A204.1 (cell line): ENCODE results near the gene INPP5E.

Experiments
- FAIRE-seq: peaks from 2 replicates; lab custom pipeline; 2012; peaks lifted over from hg19 to GRCh38; lab: Jason Lieb, UNC

INPP5E gene, protein sequence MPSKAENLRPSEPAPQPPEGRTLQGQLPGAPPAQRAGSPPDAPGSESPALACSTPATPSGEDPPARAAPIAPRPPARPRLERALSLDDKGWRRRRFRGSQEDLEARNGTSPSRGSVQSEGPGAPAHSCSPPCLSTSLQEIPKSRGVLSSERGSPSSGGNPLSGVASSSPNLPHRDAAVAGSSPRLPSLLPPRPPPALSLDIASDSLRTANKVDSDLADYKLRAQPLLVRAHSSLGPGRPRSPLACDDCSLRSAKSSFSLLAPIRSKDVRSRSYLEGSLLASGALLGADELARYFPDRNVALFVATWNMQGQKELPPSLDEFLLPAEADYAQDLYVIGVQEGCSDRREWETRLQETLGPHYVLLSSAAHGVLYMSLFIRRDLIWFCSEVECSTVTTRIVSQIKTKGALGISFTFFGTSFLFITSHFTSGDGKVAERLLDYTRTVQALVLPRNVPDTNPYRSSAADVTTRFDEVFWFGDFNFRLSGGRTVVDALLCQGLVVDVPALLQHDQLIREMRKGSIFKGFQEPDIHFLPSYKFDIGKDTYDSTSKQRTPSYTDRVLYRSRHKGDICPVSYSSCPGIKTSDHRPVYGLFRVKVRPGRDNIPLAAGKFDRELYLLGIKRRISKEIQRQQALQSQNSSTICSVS

DNA sequence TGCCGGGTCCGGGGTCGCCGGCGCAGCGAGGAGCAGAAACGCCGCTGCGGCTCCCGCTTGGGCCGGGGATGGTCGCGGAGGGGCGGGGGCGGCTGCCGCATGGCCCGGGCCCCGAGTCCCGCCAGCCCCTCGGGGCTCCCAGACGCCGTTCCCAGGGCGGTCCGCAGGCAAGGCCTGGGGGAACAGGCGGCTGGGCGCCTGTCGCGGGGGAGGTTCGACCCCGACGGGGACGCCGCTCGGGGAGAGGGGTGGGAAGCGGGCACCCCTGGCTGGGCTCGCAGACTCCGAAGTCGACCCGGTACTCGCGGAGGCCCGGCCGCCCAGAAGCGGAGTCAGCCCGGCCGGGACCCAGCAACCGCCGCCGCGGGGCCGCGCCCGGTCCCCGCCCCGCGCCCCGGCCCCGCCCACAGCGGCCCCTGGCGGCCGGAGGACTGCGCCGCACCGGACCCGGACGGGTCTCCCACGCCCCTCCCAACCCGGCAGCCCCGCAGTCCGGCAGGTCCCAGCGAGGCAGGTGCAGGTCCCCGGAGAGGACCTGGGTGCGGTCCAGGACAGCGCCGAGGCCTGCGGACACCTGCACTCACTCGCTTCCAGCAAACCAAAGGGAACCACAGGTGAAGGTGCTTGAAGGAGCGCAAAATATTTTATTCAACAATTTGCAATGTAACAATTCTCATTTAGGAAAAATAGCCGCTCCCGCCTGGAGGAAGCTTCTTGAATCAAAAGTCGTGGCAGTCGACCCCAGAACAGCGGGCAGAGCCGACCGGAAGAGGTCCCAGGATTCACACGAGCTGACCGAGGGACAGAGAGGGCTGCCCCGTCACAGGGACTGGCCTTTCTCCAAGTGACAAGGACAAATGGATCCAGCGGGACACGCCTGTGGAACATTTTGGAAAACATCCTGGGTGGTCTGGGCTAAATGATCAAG is at the start of gene INPP5E:
TSS of gene INPP5E (minus strand) at position 365 of the 928 bp plus-strand sequence. CDS start 426 bp downstream, outside the sequence.
- no peak for FAIRE-seq

DNA sequence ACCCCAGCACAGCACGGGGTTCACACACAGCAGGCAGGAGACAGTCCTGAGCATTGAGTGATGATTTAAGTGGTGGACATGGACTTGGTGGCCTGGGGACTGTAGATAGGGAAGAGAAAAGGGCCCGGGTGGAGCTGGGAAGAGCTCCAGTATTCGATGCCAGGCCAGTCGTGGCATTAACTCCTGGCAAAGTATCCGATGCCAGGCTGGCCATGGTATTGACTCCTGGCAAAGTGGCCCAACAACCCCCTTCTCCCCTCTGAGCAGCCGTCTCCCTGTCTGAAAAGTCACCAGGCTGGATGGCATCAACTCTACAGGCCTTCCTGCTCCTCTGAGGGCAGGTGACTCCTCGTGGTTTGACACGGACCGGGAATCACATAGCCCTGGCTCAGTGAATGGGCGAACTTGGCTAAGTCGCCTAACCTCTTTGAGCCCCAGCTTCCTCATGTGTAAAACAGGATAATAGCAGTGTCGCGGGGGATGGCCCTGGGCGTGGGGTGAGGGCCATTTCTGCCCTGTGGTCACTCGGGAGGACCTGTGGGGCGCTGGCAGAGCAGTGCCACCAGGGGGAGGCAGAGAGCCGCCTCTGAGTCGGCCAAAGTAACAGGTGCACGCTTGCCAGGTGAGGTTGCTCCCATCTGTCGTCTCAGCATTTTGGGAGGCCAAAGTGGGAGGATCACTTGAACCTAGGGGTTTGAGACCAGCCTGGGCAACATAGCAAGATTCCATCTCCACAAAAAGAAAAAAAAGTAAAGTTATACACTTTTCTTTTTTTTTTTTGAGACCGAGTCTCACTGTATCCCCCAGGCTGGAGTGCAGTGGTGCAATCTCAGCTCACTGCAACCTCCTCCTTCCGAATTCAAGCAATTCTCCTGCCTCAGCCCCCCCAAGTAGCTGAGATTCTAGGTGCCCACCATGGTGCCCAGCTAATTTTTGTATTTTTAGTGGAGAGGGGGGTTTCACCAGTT is 48.9 kb upstream of the INPP5E start:
- no peak for FAIRE-seq

DNA sequence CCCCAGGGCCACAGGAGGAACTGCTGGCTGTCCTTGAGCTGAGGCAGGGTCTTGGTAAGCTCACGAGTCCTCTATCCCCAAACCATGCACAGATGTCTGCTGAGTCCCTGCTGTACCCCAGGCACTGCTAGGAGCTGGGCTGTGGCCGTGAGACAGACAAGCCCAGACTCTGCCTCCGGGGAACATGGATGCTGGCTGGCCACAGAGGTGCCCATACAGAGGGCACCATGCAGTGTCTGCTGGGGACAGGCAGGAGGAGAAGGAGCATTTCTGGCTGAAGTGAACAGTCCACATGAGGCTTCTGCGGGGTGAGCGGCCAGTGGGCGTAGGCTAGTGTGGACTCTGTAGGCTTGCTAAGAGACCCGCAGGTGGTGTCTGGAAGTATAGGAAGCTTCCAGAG is 48.0 kb upstream of the INPP5E start:
- FAIRE-seq: no peak

DNA sequence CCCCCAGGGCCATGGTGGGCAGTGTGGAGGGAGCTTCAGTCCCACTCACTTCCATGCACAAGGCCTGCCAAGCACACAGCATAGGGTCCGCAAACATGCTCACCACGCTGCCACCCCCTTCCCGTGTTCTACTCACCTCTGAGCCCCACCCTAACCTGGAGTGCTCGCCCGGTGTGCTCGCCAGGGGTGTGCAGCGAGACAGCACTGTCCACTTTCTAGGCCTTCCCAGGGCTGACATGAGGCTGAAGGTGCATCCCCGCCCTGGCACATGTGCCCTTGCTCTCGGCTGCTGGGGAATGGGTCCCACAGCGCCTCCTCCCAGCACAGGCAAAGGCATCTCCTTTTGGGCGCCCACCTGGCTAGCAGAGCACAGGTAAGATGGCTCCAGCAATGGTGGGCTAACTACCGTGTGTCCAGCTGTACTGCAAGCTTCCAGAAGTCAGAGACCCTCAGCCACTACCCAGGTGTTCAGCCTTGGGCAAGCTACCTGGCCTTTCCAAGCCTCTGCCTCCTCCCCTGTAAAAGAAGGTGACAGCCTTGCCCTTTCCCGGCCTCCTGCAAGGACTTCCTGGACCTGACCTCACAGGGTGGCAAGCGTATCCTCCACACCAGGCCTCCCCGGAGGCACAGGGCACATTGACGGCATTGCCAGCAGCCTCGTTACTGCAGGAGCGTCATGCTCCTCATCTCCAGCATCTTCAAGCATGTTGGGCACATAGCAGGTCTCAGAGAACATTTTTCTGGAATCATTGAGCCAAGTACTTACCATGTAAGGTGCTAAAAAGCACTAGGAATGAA is 47.4 kb upstream of the INPP5E start:
- no peak for FAIRE-seq

DNA sequence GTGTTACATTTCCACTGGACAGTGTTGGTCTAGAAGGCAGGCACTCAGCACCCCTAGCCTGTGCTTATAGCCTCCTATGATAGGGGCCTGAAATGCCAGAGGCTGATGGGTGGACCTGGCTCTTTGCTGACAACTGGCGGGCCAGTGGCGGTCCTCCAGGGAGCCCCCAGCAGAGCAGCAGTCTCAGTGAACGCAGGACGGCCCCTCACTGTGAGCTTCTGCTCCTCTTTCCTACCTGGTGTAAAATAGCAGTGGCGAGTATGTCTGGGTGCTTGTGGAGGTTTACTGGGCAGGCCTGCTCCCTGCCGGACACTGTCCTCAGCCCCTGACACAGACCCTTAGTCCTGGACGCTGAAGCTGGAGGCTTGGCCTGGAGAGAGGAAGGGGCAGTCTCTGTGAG is 46.5 kb upstream of the INPP5E start:
- FAIRE-seq: no peak

DNA sequence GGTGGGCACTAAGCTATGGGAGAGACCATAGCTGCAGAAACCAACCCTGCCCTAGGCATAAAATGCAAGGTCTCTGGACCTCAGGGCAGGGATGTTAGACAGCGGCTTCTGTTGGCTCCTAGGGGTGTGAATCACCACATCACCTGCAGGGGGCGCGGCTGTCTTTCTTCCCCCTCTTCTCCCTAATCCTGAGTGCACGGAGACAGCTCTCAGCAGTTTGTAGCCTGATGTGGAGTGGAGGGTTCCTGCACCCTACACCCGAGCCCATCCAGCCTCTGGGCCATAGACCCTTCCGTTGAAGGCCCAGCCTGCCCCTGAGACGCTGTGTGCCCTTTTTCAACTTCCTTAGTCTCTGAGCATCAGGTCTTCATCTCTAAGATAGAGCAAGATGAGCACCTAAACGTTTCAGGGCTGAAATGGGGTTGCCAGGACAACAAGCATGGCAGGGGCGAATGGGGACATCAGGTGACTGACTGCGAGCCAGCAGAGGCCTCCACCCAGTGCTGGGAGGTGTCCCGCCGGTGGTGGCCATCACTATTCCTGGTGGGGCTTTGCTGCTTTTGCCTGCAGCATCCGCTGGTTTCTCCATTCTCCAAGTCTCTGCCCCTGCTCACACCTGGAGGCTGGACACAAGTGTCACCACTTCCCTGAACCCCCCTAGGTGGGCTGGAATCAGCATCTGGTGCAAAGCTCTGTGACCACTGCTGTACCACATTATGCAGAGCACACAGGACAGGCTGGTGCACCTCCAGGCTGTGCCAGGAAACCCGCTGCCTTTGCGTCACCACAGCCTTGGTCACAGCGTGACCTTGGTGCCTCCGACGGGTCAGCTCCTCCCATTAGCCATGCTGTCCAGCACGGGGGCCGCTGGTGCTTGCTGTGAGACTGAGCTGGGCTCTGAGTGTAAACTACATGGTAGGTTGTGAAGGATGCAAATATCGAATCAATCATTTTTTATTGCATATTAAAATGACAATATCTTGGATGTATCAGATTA is 45.7 kb upstream of the INPP5E start:
- FAIRE-seq: no peak

DNA sequence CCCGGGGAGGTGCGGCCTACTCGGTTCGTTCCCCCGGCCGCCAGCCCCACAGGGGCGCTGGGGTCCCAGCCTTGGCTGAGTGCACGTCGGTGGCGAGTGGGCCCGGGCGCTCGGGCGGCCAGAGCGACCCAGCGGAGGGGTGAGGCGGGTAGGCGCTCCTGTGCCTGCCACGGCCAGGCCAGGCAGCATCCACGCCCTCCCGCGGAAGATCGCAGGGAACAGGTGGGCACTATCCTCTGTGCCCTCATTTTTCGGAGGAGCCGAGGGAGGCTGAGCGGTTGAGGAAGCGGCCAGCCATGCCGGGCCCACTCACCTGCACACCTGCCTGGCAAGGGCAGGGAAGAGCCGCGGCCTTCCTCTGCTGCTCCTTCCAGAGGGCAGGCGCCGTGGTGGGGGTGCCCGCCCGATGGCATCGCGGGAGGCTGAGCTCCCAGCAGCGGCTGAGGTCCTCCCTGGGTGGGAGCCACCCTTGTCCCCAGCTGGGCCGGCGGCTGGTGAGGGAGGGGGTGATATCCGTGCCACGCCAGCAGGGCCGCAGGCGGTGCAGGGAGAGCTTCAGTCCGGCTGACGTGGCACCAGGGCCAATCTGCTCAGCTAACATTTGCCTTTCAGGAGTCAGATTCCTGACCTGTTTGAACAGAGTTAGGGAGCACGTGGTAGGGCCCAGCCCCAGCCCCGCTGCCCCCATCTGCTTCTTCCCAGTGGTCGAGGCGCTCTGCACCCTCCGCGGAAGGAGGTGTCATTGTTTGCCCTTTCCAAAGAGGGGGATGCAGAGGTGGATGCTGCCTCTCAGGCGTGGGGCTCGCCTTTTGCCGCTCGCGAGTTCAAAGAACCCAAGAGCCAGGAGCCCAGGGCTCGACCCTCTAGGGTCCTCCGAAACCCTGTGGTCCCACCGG is 44.8 kb upstream of the INPP5E start:
- FAIRE-seq: no peak

DNA sequence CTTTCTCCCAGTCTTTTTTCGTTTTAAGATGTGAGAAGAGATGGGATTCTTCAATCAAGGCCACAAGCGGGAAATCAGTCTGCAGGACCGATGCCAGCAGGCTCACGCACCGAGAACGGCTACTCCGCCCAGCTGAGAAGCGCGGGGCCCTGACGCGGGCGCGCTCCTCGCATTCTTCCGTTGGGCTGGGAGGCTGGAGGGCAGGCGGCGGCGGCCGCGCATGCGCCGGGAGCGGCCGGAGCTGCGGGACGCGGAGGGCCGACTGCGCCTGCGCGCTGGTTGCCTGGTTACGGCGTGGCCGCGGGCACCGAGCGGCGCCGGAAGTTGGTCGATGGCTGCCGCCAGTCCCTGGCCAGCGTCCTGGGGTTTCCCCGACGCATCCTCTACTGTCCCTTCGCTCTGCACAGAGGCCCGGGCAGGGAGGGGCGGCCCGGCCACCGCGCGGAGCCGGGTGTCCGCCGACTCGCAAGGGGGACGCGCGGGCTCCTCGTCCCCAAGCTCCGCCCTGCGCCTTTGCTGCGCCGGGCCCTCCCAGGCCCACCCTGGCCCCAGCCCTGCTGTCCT is 44.0 kb upstream of the INPP5E start:
- FAIRE-seq: no peak

DNA sequence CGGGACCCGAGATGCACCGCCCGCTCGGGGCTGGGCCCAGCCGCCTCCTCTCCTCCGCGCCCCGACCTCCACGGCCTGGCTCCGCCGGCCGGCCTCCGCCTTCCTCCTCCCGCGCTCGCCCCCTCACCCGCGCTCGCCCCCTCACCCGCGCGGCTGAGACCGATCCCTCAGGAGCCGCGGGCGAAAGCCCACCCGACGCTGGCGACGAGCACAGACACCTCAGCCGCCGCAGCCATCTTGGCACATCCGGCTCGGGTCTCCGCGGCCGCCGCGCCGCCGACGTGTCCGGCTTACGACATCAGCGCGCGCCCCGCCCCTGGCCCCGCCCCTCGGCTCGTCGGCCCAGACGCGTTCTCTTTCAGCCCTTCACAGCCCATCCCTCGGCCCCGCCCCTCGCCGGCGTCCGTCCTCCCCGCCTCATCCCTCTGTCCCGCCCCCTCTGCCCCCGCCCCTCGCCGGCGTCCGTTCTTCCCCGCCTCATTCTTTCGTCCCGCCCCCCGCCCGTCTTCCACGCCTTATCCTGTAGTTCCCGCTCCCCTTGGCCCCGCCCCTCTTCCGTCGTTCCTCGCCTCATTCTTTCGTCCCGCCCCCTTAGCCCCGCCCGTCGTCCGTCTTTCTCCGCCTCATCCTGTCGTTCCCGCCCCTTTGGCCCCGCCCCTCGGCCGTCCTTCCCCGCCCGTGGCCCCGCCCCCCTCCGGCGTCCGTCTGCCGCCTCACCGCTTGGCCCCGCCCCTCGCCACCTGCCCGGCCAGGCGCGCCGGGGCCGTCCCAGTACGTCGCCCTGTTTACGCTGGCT is 43.3 kb upstream of the INPP5E start, which contains the start of gene SEC16A:
TSS of gene SEC16A (minus strand) at position 248 of the 796 bp plus-strand sequence. CDS start 5,425 bp downstream, outside the sequence.
- no peak for FAIRE-seq

DNA sequence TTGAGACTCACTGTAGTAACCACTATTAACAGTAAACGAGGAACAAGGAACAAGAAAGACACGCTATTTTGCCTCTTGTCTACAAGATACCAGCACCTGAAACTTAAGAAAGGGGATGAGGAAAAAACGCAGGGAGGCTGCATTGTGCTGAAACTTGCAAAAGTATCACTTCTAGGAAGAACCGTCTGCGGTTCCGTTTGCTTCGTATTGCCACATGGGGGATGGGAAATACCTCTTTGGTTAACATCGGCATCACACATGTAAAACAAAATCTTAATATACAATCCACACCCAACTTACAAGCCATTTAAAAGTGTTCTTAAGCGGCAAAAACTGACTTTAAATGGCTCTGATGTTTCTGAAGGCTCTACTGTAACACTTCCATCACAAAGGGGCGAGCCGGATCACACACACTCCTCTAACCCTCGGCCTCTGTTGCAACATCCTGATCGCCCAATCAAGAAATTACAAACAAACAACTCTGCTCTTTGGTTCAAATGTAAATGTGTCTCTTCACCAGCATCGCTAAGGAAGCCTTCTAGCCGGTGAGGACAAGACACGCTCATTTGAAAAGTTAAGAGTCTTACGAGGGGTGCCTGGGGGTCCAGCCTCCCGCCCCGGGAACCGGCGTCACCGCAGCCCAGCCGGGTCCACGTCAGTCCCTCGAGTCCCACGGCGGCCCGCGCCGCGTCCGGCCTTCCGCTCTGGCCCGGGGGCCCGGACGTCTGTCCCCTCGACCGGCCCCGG is 42.6 kb upstream of the INPP5E start:
- no peak for FAIRE-seq

DNA sequence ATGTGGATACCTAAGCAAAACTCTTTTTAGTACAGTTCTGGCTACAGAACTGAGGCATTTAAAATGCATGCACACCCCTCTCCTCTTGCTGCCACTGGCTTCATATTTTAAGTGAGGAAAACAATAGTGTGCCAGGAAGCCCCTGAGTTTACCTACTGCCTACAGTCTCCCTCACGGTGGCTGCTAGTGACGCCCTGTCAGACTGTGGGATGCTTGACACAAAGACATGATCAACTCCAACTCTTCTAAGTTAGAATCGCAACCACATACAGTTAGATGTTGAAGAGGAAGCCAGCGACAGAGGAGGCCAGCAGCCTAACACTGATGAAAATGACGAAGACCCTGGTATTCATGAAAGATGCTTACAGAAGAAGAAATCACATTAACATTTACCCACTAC is 41.9 kb upstream of the INPP5E start:
- FAIRE-seq: no peak

DNA sequence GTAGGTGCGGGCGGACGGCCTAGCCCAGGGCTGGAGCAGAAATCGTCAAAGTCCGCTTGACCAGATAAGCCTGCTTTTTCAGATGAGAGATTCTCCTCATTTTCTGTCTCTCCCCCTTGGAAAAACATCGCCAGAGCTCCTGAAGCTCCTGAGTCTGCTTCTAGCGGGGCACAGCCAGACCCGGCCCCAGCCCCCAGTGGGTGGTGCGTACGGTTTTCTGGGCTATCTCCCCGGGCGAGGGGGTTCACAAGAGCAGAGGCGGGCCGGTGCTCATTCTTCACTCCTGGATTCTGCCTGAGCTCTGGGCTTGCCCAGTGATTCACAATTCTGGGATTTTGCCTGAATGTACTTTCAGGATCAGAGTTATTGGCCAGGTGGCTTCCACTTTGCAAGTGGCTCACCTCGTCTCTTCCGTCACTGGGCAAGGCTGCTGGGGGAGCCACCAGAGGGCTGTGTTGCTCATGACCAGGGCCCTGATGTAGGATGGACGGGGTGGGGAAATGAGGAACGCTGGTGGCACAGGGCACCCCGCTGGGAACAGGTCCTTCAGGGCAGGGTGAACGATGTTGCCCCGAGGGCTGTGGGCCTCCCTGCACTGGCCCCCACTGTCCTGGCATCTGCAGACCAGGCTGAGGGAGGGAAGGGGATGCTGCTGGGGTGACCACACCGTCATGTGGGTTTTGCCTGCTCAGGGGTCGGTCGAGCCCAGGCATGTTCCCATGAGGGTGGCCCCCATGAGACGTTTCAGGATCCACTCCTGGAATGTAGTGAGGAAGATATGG is 36.9 kb upstream of the INPP5E start:
- FAIRE-seq: no peak

DNA sequence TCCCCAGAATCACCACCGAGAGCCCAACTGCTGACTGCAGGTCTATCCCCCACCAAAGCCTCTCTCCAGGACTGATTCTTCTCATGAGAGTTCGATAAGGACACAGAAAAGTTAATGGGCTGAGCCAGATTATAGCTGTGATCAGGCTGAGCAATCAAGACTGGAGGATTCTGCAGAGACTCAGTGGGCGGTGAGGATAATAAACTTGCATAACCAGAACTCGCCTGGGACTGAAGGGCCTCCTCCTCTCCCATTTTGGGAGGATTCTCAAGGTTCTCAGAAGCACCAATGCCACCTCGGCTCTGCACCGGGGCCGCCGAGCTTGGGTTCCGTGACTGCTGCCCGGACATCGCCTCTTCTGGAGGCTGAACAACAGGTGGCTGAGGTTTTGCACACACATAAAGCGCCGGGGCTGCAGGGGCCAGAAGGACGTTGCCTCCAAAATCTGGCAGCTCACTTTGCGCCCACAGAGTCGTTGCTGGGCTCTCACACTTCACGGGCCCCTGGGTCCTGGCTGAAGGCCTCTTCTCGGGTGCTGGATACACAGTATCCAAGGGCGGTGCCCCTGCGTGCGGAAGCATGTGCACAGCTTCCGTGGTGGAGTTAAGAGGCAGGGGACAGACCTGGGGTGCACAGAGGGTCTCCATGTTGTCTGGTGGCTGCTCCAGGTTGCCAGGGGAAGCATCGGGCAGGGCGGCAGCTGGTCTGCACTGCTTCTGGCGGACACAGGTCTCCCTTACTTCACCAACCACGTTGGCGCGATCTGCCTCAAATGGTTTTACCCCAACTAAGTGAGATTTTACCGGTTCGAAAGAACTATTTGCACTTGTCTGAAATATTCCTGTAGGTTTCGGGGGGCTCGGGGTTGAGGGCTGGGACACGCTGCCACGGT is 35.6 kb upstream of the INPP5E start:
- no peak for FAIRE-seq

DNA sequence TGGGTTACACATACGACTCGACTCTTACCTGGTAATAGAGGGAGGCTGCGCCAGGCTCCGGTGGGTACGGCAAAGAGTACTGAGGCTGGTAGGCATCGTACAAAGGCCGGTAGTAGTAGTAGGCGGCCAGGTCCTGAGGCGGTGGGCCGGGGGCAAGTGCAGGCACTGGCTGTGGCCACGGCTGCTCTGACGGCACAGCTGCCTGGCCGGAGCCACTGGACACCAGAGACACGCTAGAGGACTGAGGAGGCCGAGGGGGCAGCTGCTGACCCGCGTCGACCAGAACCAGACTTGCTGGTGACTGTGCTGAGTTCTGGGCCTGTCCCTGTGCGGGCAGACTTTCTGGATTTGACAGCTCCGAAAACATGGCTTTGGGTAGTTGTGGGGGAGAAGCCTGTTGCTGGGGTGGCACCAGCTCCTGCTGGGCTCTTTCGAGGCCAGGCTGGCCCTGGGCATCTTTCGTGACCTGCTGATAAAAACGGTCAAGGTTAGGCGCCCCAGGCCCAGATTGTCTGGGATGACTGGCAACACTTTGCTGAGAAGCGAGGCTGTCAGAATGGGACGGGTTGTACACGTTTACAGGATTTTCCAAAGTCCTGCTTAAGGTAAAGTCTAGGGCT is 34.5 kb upstream of the INPP5E start:
- no peak for FAIRE-seq
